ENCODE results near the gene MBP. TPM values are rescaled to one million over a fixed set of nuclear protein-coding genes. Genes with fewer than 3 reads are reported as not detected.
A peak's percentile ranks its signal among the peaks of the same experiment; 100 is the strongest.

MBP gene
- total and polyA plus RNA-seq, 10 of the 15 experiments (the other 5 are each of a cell fraction or from before 2014, with no cell fraction given) = 12.2 to 67.8 (median 42.1) TPM

DNA sequence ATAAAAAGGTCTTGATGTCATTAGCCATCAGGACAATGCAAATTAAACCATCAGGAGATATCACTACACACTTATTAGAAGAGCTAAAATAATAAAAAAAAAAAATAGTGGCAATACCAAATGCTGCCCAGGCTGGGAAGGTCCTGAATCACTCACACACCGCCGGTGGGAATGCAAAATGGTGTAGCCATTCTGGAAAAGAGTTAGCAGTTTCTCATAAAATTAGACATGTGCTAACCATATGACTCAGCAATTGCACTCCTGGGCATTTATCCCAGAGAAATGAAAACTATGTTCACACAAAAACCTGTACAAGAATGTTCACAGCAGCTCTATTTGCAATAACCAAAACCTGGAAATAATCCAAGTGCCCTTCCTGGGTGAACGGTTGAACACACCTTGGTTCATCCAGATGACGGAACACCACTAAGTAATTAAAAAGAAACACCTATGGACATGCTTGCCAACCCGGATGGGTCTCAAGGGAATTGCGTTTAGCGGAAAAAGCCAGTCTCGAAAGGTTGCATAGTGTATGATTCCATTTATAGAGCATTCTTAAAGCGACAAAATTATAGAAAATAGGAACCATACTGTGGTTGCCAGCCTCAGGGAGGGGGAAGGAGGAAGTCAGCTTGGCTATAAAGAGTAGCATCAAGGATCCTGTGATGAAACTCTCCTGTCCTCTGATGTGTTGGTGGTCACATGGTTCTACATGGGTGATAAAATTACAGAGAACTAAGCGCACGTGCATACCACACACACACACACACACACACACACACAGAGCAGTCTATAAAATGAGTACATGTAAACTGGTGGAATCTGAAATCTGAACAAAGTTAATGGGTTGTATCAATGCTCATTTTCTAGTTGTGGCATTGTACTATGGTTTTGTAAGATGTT is 4.6 kb downstream of the MBP start (continued):
- TF ChIP-seq ATF7 (IDR thresholded peaks at IDR 0.05; ENCODE audit: low read depth) = peak; percentile 64
- TF ChIP-seq, protein P1, sequence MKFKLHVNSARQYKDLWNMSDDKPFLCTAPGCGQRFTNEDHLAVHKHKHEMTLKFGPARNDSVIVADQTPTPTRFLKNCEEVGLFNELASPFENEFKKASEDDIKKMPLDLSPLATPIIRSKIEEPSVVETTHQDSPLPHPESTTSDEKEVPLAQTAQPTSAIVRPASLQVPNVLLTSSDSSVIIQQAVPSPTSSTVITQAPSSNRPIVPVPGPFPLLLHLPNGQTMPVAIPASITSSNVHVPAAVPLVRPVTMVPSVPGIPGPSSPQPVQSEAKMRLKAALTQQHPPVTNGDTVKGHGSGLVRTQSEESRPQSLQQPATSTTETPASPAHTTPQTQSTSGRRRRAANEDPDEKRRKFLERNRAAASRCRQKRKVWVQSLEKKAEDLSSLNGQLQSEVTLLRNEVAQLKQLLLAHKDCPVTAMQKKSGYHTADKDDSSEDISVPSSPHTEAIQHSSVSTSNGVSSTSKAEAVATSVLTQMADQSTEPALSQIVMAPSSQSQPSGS (IDR thresholded peaks at IDR 0.05; ENCODE audit: low read length) = peak; percentile 80
- no peak for TF ChIP-seq E4F1 (IDR thresholded peaks at IDR 0.05; ENCODE audit: borderline replicate concordance, partially characterized antibody)
- TF ChIP-seq NFXL1 (IDR thresholded peaks at IDR 0.05; ENCODE audit: borderline replicate concordance) = no peak
- TF ChIP-seq SP1 (IDR thresholded peaks at IDR 0.05; ENCODE audit: low read depth, low read length) = no peak
- peak; percentile 78; the same call in 1 of the 2 replicates for TF ChIP-seq HDGF (IDR thresholded peaks at IDR 0.05)
- no peak for TF ChIP-seq ZBTB11 (CRISPR knock-in tag; IDR thresholded peaks at IDR 0.05)
- TF ChIP-seq POLR2A (IDR thresholded peaks at IDR 0.05; ENCODE audit: low read depth, low read length) = no peak; the same call in 1 of the 2 replicates
- TF ChIP-seq NRF1 (conservative IDR thresholded peaks at IDR 0.05; ENCODE audit: low read depth, low read length) = no peak
- TF ChIP-seq SKIL (IDR thresholded peaks at IDR 0.05; ENCODE audit: low read depth, poor library complexity, severe bottlenecking) = peak; percentile 77
- no peak for TF ChIP-seq HDAC2 (IDR thresholded peaks at IDR 0.05)
- TF ChIP-seq BHLHE40 (IDR thresholded peaks at IDR 0.05; ENCODE audit: borderline replicate concordance in 1 of 2, low read depth in 2 of 2, low read length in 1 of 2) = peak; percentile 99 to 100
- TF ChIP-seq BRCA1 (IDR thresholded peaks at IDR 0.05; ENCODE audit: low read depth, low read length) = no peak
- TF ChIP-seq CBFB (IDR thresholded peaks at IDR 0.05; ENCODE audit: low read depth) = no peak
- no peak for TF ChIP-seq KAT2A (conservative IDR thresholded peaks at IDR 0.05; ENCODE audit: control insufficient read depth, low read depth, low read length)
- TF ChIP-seq ZNF217 (IDR thresholded peaks at IDR 0.05) = no peak
- peak; percentile 58 for TF ChIP-seq NR2F1 (conservative IDR thresholded peaks at IDR 0.05)
- TF ChIP-seq, protein P2, sequence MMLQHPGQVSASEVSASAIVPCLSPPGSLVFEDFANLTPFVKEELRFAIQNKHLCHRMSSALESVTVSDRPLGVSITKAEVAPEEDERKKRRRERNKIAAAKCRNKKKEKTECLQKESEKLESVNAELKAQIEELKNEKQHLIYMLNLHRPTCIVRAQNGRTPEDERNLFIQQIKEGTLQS (IDR thresholded peaks at IDR 0.05; ENCODE audit: borderline replicate concordance, extremely low read depth, low read depth, low read length) = no peak
- TF ChIP-seq E2F4 (IDR thresholded peaks at IDR 0.05; ENCODE audit: low read depth, low read length) = no peak

Measured in GM12878 (cell line).